Activated effector memory CD4-positive, alpha-beta T cell treated with Interleukin-2 at 50 U/mL for 16 hours (primary cell): ENCODE data around the gene HECTD1.
"Not testable (repeated sequence)": the region's sequence is repeated elsewhere in the genome, so short reads cannot be mapped to it uniquely, and the experiment has no call there.

Experiments used
- DNase-seq: peaks from one replicate; pipeline ENCODE4 v3.0.0-alpha.2; 2020

Gene HECTD1

GRCh38 chr14:31224808-31225207 lies 17.2 kb upstream of the HECTD1 start:
- no peak for DNase-seq

GRCh38 chr14:31223331-31223730 lies 15.7 kb upstream of the HECTD1 start:
- DNase-seq = no peak

GRCh38 chr14:31222834-31223233 lies 15.2 kb upstream of the HECTD1 start:
- no peak for DNase-seq

- no peak for DNase-seq
Measured at GRCh38 chr14:31221266-31221665, 13.7 kb upstream of the HECTD1 start.

- no peak for DNase-seq
Measured at GRCh38 chr14:31219169-31219568, 11.6 kb upstream of the HECTD1 start.

GRCh38 chr14:31216359-31216758 lies 8.8 kb upstream of the HECTD1 start:
- DNase-seq = no peak

- DNase-seq = no peak
Measured at GRCh38 chr14:31212893-31213292, 5.3 kb upstream of the HECTD1 start.

- no peak for DNase-seq
Measured at GRCh38 chr14:31209605-31210004, 2.0 kb upstream of the HECTD1 start.

- no peak for DNase-seq
Measured at GRCh38 chr14:31208546-31209424, 1.2 kb upstream of the HECTD1 start.

GRCh38 chr14:31207287-31207754 lies 272 bp downstream of the HECTD1 start:
- no peak for DNase-seq

- peak; percentile 49 for DNase-seq
Measured at GRCh38 chr14:31206536-31207286, 882 bp downstream of the HECTD1 start.

GRCh38 chr14:31205681-31206535 lies 1.7 kb downstream of the HECTD1 start:
- DNase-seq = no peak

- DNase-seq = no peak
Measured at GRCh38 chr14:31204593-31205534, 2.7 kb downstream of the HECTD1 start.

- DNase-seq = not testable (repeated sequence)
Measured at GRCh38 chr14:31203899-31204592, 3.5 kb downstream of the HECTD1 start.

GRCh38 chr14:31203414-31203742 lies 4.2 kb downstream of the HECTD1 start:
- DNase-seq = no peak

- no peak for DNase-seq
Measured at GRCh38 chr14:31201111-31201510, 6.5 kb downstream of the HECTD1 start.

- DNase-seq = no peak
Measured at GRCh38 chr14:31200702-31200990, 6.9 kb downstream of the HECTD1 start.

- DNase-seq = no peak
Measured at GRCh38 chr14:31197671-31198070, 9.9 kb downstream of the HECTD1 start.

GRCh38 chr14:31196839-31197492 lies 10.6 kb downstream of the HECTD1 start:
- DNase-seq = no peak

GRCh38 chr14:31194661-31195060 lies 12.9 kb downstream of the HECTD1 start:
- DNase-seq = no peak

GRCh38 chr14:31194095-31194494 lies 13.5 kb downstream of the HECTD1 start:
- DNase-seq = no peak
